GM21723 (cell line): ENCODE measurements around the gene ARRDC2.

Experiments used
- ATAC-seq: cut with Tn5 transposase; IDR thresholded peaks from one replicate; pipeline ENCODE4 v1.9.1; 2021; ENCODE audit warnings: mild to moderate bottlenecking, moderate library complexity; ENCODE audit not compliant: unreplicated experiment

Gene ARRDC2

DNA sequence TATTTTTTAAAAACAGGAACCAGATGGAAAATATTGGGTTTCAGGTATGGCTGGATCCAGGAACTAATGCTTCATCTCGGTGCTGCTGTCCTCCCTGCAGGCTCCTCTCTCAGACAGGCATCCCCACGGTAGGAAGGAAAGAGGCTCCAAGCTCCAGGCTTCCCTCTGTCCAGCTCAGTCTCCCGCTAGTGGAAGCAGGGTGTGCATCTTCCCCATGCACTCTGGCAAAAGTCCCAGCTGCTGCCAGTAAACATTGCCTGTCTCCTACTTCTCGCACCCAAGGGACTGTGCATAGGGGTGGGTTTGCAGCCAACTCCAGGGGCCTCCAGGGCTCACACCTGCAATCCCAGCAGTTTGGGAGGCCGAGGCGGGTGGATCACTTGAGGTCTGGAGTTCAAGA is 49.6 kb downstream of the ARRDC2 start:
- ATAC-seq = no peak

DNA sequence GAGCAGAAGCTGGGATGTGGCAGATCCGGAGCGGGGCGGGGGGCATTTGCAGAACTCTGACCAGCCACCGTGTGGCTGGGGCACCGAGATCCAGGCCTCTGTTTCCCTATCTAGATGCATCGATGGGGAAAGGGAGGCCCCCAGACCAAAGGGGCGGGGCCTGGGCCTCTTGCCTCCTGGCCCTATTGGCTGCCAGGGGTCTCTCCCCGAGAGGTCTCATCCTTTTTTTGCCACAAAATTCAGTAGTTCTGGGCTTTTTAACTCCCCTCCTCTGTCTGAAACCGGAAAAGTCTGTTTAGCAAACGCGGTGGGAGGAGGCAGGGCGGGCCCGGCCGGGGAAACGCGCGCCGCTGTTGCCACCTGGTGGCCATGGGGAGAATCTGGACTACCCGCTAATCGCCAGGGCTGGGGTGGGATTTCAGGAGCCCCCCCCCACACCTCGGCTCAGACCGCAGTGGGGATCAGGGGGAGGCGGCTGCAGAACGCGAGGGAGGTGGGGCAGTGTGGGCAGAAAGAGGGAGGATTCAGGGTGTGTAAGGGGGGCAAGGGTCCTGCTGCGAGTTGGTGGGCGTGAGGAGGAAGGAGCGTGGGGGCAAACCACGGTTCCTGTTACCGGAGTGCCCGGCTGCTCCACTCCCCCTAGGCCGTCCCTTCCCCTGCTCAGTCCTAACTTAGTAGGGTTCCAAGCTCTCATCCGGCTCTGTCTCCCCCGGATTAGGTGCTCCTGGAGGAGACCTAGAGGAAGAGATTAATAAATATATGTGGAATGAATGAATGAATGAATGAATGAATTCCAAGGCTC is 50.4 kb downstream of the ARRDC2 start:
- ATAC-seq = no peak

DNA sequence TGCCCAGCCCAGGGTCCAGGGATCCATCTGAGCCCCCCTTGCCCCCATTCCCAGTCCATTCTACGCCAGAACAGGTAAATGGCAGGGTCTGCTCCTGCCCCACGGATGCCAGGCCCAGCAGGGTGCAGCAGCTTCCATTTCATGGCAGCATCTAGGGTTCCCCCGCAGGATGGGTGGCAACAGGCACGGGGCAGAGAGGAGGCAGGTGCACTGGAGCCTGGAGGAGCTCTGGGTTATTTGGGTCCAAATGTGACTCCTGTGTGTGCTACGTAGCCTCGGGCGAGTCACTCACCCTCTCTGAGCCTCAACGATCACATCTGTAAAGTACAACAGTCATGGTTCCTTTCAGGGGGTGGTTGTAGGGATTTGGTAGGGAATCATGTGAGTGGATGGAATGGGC is 51.3 kb downstream of the ARRDC2 start:
- no peak for ATAC-seq

DNA sequence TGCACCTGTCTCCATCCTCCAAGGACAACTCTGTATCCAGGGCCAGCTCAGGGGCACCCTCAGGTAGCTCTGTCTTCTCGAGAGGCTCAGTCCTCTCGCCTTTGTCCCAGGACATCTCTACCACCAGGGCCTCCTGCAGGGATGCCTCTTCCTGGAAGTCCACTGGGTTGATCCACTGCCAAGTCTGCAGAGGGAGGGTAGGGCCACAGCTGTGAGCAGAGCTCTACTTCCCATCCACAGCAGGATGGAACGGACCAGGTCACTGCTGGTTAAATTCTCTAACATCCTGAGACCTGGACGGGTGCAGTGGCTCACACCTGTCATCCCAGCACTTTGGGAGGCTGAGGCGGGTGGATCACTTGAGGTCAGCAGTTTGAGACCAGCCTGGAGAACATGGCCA is 51.9 kb downstream of the ARRDC2 start:
- no peak for ATAC-seq

DNA sequence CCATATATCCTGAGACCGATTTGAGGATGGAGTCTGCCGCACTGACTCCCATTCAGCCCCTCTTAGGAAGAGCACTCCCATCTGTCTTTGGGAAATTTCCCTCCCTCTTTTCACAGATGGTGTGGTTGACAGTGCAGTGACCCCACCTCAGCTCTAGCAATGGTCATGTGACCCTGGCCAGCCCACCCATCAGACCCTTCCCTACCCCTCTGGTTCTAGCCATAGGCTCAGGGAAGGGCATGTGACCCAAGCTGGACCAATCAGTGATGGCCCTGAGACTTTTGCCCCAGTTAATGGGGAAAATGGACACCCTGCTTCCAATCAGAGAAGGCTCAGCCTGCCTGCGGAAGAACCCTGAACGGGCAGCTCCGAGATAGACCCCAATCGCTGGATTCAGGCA is 52.5 kb downstream of the ARRDC2 start:
- no peak for ATAC-seq

DNA sequence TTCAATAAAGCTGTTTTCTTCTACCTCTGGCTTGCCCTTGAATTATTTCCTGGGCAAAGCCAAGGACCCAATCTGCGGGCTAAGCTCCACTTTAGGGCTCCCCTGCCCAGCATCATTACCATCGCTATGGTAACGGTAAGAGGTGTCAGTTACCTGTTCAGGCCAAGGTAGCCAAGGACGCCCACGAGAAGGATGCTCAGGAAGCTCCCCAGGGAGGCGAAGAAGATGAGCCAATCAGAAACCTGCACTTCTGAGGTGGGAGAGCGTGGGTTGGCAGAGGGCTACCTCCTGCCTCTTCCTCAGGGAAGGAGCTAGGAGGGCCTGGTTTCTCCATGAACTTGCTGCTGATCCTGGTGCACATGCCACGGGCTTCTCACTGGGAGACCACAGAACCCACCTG is 54.1 kb downstream of the ARRDC2 start:
- no peak for ATAC-seq

DNA sequence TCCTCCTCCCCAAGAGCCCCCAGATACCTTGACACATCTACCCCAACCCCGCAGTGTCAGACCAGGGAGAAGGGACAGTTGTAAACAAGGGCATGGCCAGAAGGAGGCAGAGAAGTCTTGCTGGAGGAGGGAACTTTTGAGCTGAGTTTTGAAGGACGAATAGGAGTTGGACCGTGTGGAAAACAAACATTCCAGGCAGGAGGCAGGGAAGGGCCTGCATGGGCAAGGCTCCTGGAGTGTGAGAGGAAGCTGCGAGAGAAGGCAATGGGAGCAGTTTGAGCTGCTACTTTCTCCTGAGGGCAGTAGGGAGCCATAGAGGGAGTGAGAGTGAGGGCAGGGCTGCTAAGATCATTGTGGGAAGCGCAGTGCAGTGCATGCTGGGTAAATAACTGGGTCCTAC is 55.5 kb downstream of the ARRDC2 start:
- no peak for ATAC-seq
